ENCODE results near the gene DOCK11. TPM values are rescaled to one million over a fixed set of nuclear protein-coding genes. Genes with fewer than 3 reads are reported as not detected.

DOCK11 gene
- total RNA-seq, 1 experiment from 2014 or later = 2.7 TPM

DNA sequence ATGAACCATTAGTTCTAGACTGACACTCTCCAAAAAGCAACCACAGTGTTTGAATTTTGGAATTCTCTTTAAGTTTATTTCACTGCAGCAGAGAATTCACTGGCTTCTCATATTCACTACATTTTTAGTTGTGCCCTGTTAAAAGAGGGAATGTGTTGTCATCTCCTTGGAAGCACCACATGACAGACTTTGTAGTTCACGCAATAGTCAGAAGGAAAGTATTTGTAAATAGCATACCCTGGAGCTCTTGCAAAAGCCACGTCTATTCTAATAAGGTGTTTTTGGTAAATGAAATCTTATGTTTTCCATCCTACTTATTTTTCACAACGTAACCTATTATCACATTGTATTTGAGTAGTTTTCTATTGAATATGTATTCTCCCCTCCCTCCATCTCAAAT, 25.8 kb downstream of the DOCK11 start:
- Mint-ChIP-seq H3K27ac (ENCODE audit: unreplicated experiment) (no peak overlapping the region), H3K27me3 (ENCODE audit: insufficient read depth, unreplicated experiment) (no peaks in the 10 kb centered on the region), H3K4me1 (ENCODE audit: low read depth, unreplicated experiment) (no peaks in the 10 kb centered on the region), H3K9me3 (ENCODE audit: unreplicated experiment) (no peaks in the 10 kb centered on the region), H3K4me3 (ENCODE audit: unreplicated experiment) (no peak overlapping the region), H3K36me3 (ENCODE audit: insufficient read depth, unreplicated experiment) (no peaks in the 10 kb centered on the region)
- Histone ChIP-seq H3K4me1 (no peaks in the 10 kb centered on the region), H3K36me3 (ENCODE audit: control insufficient read depth, insufficient read depth, low read length) (no peaks in the 10 kb centered on the region), H3K9me3 (no peaks in the 10 kb centered on the region), H3K4me3 (ENCODE audit: low read depth, low read length) (no peak overlapping the region), H3K27me3 (replicated peaks; ENCODE audit: control insufficient read depth, insufficient read depth, low read length) (no peaks in the 10 kb centered on the region)
- ChIA-PET POLR2A (no interaction called here), CTCF (no interaction called here)
- DNase-seq = no peak
- no TSS peak for BruUV-seq (replicated peaks)
- TF ChIP-seq CTCF (IDR thresholded peaks at IDR 0.05; ENCODE audit: insufficient read depth in 1 of 2, low read depth in 1 of 2, low read length in 1 of 2, severe bottlenecking in 1 of 2, unreplicated experiment in 1 of 2) = no peak
- intact Hi-C loops (cut with micrococcal nuclease; ENCODE audit: unreplicated experiment) = no loop called here

- Mint-ChIP-seq H3K27ac (ENCODE audit: unreplicated experiment) (no peak overlapping the region), H3K27me3 (ENCODE audit: insufficient read depth, unreplicated experiment) (no peaks in the 10 kb centered on the region), H3K36me3 (ENCODE audit: insufficient read depth, unreplicated experiment) (no peaks in the 10 kb centered on the region), H3K9me3 (ENCODE audit: unreplicated experiment) (no peaks in the 10 kb centered on the region), H3K4me3 (ENCODE audit: unreplicated experiment) (no peak overlapping the region), H3K4me1 (ENCODE audit: low read depth, unreplicated experiment) (no peaks in the 10 kb centered on the region)
- Histone ChIP-seq H3K9me3 (no peaks in the 10 kb centered on the region), H3K4me1 (no peaks in the 10 kb centered on the region), H3K27me3 (replicated peaks; ENCODE audit: control insufficient read depth, insufficient read depth, low read length) (no peaks in the 10 kb centered on the region), H3K4me3 (ENCODE audit: low read depth, low read length) (no peak overlapping the region), H3K36me3 (ENCODE audit: control insufficient read depth, insufficient read depth, low read length) (no peaks in the 10 kb centered on the region)
- CTCF ChIA-PET = no interaction called here
- DNase-seq = no peak
- intact Hi-C loops (cut with micrococcal nuclease; ENCODE audit: unreplicated experiment) = no loop called here
- BruUV-seq (replicated peaks) = no TSS peak
- POLR2A ChIA-PET = no interaction called here
- TF ChIP-seq CTCF (IDR thresholded peaks at IDR 0.05; ENCODE audit: insufficient read depth in 1 of 2, low read depth in 1 of 2, low read length in 1 of 2, severe bottlenecking in 1 of 2, unreplicated experiment in 1 of 2) = no peak
These were observed 26.8 kb downstream of the DOCK11 start for GRCh38 chrX:118522230-118522926.

DNA sequence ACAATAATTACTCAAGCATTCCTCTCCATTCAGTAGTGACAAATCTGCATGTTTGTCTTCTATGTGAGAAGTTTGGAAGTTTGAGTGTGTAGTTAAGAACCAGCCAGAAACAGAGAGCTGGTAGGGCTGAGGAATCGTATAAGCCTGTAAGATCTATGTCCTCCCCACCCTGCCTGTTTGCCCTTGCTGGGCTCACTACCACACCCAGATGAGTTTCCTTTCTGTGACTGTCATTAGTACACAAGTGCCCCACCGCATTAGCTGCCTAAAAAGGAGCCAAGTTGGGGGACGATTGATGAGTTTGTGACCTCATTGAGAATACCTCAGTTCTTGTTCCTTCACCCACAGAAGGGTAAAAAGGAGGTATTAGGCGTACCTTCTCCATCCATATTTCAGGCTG, 28.3 kb downstream of the DOCK11 start:
- intact Hi-C loops (cut with micrococcal nuclease; ENCODE audit: unreplicated experiment) = no loop called here
- no peak for DNase-seq
- no peaks in the 10 kb centered on the region for H3K36me3 Mint-ChIP-seq (ENCODE audit: insufficient read depth, unreplicated experiment)
- Histone ChIP-seq H3K4me3 (ENCODE audit: low read depth, low read length) (no peak overlapping the region), H3K36me3 (ENCODE audit: control insufficient read depth, insufficient read depth, low read length) (no peaks in the 10 kb centered on the region), H3K9me3 (no peaks in the 10 kb centered on the region), H3K27me3 (replicated peaks; ENCODE audit: control insufficient read depth, insufficient read depth, low read length) (no peaks in the 10 kb centered on the region), H3K4me1 (no peaks in the 10 kb centered on the region)
- no peaks in the 10 kb centered on the region for H3K9me3 Mint-ChIP-seq (ENCODE audit: unreplicated experiment)
- no peak overlapping the region for H3K4me3 Mint-ChIP-seq (ENCODE audit: unreplicated experiment)
- H3K27me3 Mint-ChIP-seq (ENCODE audit: insufficient read depth, unreplicated experiment) = no peaks in the 10 kb centered on the region
- H3K4me1 Mint-ChIP-seq (ENCODE audit: low read depth, unreplicated experiment) = no peaks in the 10 kb centered on the region
- BruUV-seq (replicated peaks) = no TSS peak
- POLR2A ChIA-PET = no interaction called here
- no peak overlapping the region for H3K27ac Mint-ChIP-seq (ENCODE audit: unreplicated experiment)
- no peak for TF ChIP-seq CTCF (IDR thresholded peaks at IDR 0.05; ENCODE audit: insufficient read depth in 1 of 2, low read depth in 1 of 2, low read length in 1 of 2, severe bottlenecking in 1 of 2, unreplicated experiment in 1 of 2)
- CTCF ChIA-PET = no interaction called here
